Fibroblast of lung (primary cell): Measurements from ENCODE around the gene ZBTB43. TPM values are rescaled to one million over a fixed set of nuclear protein-coding genes. Genes with fewer than 3 reads are reported as not detected.
"Not testable (repeated sequence)": the region's sequence is repeated elsewhere in the genome, so short reads cannot be mapped to it uniquely, and the experiment has no call there.

Experiments used
- DNase-seq, 2 donors: peaks; one replicate each; pipeline versions ENCODE4 v3.0.0 to v3.0.0-alpha.2; 2010; ENCODE audit warnings: low read depth in 2 of 2
- H2AFZ ChIP-seq: 2 replicates; pipeline ENCODE4 v1.5.1; 2012; ENCODE audit warnings: low read length, control low read depth, inconsistent platforms
- H3K27ac ChIP-seq: 2 replicates; pipeline ENCODE4 v1.5.1; 2011; ENCODE audit warnings: low read length, control low read depth; ENCODE audit not compliant: insufficient read depth
- H3K27me3 ChIP-seq: 2 replicates; pipeline ENCODE4 v1.5.1; 2011; ENCODE audit warnings: mild to moderate bottlenecking, low read length; ENCODE audit not compliant: control insufficient read depth, insufficient read depth
- H3K36me3 ChIP-seq: 2 replicates; pipeline ENCODE4 v1.5.1; 2011; ENCODE audit warnings: low read length; ENCODE audit not compliant: control insufficient read depth, insufficient read depth
- H3K4me1 ChIP-seq: 2 replicates; pipeline ENCODE4 v1.5.1; 2011; ENCODE audit warnings: low read length; ENCODE audit not compliant: control insufficient read depth, insufficient read depth; ENCODE audit errors: extremely low read depth
- H3K4me2 ChIP-seq: 2 replicates; pipeline ENCODE4 v1.5.1; 2011; ENCODE audit warnings: low read length, control low read depth; ENCODE audit not compliant: insufficient read depth; ENCODE audit errors: extremely low read depth
- H3K4me3 ChIP-seq, 4 experiments: fragments of 200-600 bp in 1 of 4; sonication (generic) in 1 of 4; replicated peaks in 1 of 4; 2 replicates each; pipeline ENCODE4 v1.5.1; 2011 to 2016; ENCODE audit warnings: low read length in 4 of 4, low read depth in 3 of 4, mild to moderate bottlenecking in 3 of 4, control low read depth in 2 of 4, inconsistent platforms in 1 of 4, mixed read lengths in 1 of 4; ENCODE audit not compliant: insufficient read depth in 1 of 4; ENCODE audit errors: control extremely low read depth in 1 of 4
- H3K79me2 ChIP-seq: 2 replicates; pipeline ENCODE4 v1.5.1; 2012; ENCODE audit warnings: mild to moderate bottlenecking, low read length, inconsistent platforms; ENCODE audit not compliant: control insufficient read depth, insufficient read depth
- H3K9ac ChIP-seq: 2 replicates; pipeline ENCODE4 v1.5.1; 2011; ENCODE audit warnings: mild to moderate bottlenecking, low read length, control low read depth; ENCODE audit not compliant: insufficient read depth
- H3K9me3 ChIP-seq: 2 replicates; pipeline ENCODE4 v1.5.1; 2012; ENCODE audit warnings: low read depth, low read length; ENCODE audit not compliant: control insufficient read depth, insufficient read depth
- H4K20me1 ChIP-seq: 2 replicates; pipeline ENCODE4 v1.5.1; 2011; ENCODE audit warnings: low read length; ENCODE audit not compliant: control insufficient read depth, insufficient read depth; ENCODE audit errors: extremely low read depth
- EZH2 ChIP-seq: IDR thresholded peaks from 2 replicates; pipeline ENCODE4 v1.5.1; 2012; ENCODE audit warnings: low read length, control low read depth, mild to moderate bottlenecking; ENCODE audit errors: missing control alignments
- polyA plus RNA-seq, 2 donors: library from polyadenylated mRNA; depleted of rRNA in 1 of 2; stranded (reverse) in 1 of 2; unstranded in 1 of 2; fragments of >200 nt; gene quantifications; 2 replicates each; pipeline ENCODE4 v1.2.1, GENCODE V29; 2011 to 2012; ENCODE audit warnings: missing spikeins in 1 of 2
- total RNA-seq: library from RNA; depleted of rRNA; stranded (reverse); fragments of >200 nt; gene quantifications from 2 replicates; pipeline ENCODE4 v1.2.1, GENCODE V29; 2014
- TF ChIP-seq, protein P1 (sequence below), 2 donors: IDR thresholded peaks in 1 of 2; conservative IDR thresholded peaks in 1 of 2; 1 replicate in 1 of 2; 2 replicates in 1 of 2; pipeline ENCODE4 v1.5.1; 2011 to 2012; ENCODE audit warnings: low read length in 2 of 2, control low read depth in 1 of 2, inconsistent platforms in 1 of 2, low read depth in 1 of 2, mild to moderate bottlenecking in 1 of 2

Gene ZBTB43
- total and polyA plus RNA-seq, 2 donors (not counting 1 experiment from before 2014, with no cell fraction given): 6.8 to 12.6 TPM

DNA sequence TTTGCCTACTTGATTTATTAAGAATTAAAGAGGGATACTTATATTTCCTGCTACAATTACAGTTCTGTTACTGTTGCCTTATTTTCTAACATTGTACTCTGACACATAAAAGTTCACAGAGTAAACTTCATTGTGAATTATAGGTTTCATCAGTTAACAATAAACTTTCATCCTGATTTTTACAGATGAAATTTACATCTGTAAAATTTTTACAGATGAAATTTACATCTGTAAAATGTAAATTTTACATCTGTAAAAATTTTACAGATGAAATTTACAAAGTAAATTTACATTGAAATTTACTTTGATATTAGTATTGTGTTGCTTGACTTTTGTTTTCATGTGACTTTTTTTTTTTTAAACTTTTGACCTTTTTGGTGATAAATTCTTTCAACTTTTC lies 9.3 kb downstream of the ZBTB43 start:
- peaks cover 2% of the 10 kb centered on the region for H4K20me1 ChIP-seq
- no peak overlapping the region for H3K9ac ChIP-seq
- no peak overlapping the region for H3K27ac ChIP-seq
- H3K27me3 ChIP-seq: no peaks in the 10 kb centered on the region
- no peak for DNase-seq
- TF ChIP-seq, protein P1, sequence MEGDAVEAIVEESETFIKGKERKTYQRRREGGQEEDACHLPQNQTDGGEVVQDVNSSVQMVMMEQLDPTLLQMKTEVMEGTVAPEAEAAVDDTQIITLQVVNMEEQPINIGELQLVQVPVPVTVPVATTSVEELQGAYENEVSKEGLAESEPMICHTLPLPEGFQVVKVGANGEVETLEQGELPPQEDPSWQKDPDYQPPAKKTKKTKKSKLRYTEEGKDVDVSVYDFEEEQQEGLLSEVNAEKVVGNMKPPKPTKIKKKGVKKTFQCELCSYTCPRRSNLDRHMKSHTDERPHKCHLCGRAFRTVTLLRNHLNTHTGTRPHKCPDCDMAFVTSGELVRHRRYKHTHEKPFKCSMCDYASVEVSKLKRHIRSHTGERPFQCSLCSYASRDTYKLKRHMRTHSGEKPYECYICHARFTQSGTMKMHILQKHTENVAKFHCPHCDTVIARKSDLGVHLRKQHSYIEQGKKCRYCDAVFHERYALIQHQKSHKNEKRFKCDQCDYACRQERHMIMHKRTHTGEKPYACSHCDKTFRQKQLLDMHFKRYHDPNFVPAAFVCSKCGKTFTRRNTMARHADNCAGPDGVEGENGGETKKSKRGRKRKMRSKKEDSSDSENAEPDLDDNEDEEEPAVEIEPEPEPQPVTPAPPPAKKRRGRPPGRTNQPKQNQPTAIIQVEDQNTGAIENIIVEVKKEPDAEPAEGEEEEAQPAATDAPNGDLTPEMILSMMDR (conservative IDR thresholded peaks at IDR 0.05 in 1 of 2, IDR thresholded peaks at IDR 0.05 in 1 of 2; ENCODE audit: low read depth in 1 of 2, low read length in 2 of 2): no peak
- no peak for TF ChIP-seq EZH2
- H3K79me2 ChIP-seq: peaks cover 23% of the 10 kb centered on the region
- no peak overlapping the region for H3K4me2 ChIP-seq
- H3K4me1 ChIP-seq: no peaks in the 10 kb centered on the region
- H2AFZ ChIP-seq: no peak overlapping the region
- peaks cover 4% of the 10 kb centered on the region for H3K36me3 ChIP-seq
- no peak overlapping the region for H3K4me3 ChIP-seq
- no peaks in the 10 kb centered on the region for H3K9me3 ChIP-seq

DNA sequence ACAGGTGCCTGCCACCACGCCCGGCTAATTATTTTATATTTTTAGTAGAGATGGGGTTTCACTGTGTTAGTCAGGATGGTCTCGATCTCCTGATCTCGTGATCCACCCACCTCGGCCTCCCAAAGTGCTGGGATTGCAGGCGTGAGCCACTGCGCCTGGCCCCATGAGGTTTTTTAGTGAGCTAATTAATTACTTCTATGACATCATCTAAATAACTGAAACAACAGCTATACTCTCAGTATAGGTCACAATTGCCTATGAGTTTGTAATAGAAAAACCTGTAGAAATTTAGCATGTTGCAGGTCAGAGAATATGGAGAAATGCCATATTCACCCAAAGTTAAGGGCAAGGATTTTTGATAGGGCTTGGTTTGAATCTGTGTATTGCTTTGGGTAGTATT lies 12.8 kb downstream of the ZBTB43 start:
- not testable (repeated sequence) for H3K27ac ChIP-seq, DNase-seq, H2AFZ ChIP-seq, H4K20me1 ChIP-seq, H3K9ac ChIP-seq, H3K4me3 ChIP-seq, H3K4me1 ChIP-seq, H3K4me2 ChIP-seq, H3K36me3 ChIP-seq, H3K9me3 ChIP-seq, H3K27me3 ChIP-seq
- peaks cover 20% of the 10 kb centered on the region for H3K79me2 ChIP-seq

DNA sequence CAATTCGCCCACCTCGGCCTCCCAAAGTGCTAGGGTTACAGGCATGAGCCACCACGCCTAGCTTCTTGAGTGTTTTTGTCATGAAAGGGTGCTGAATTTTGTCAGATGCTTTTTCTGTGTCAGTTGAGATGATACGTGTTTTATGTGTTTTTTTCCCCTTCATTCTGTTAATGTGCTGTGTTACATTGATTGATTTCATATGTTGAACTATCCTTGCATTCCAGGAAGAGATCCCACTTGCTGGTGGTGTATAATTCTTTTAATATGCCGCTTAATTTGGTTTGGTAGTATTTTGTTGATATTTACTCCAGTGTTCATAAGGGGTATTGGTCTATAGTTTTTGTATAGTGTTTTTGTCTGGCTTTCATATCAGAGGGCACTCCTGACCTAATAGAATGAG lies 13.6 kb downstream of the ZBTB43 start:
- Histone ChIP-seq H3K27ac (no peak overlapping the region), H3K4me1 (no peaks in the 10 kb centered on the region), H4K20me1 (no peaks in the 10 kb centered on the region), H3K27me3 (no peaks in the 10 kb centered on the region), H3K4me2 (no peak overlapping the region), H3K9me3 (no peaks in the 10 kb centered on the region), H3K9ac (no peak overlapping the region), H3K79me2 (peaks cover 15% of the 10 kb centered on the region), H3K4me3 (no peak overlapping the region), H2AFZ (no peak overlapping the region), H3K36me3 (no peaks in the 10 kb centered on the region)
- no peak for DNase-seq
- TF ChIP-seq, protein P1 (conservative IDR thresholded peaks at IDR 0.05 in 1 of 2, IDR thresholded peaks at IDR 0.05 in 1 of 2; ENCODE audit: low read depth in 1 of 2, low read length in 2 of 2): no peak
- no peak for TF ChIP-seq EZH2

DNA sequence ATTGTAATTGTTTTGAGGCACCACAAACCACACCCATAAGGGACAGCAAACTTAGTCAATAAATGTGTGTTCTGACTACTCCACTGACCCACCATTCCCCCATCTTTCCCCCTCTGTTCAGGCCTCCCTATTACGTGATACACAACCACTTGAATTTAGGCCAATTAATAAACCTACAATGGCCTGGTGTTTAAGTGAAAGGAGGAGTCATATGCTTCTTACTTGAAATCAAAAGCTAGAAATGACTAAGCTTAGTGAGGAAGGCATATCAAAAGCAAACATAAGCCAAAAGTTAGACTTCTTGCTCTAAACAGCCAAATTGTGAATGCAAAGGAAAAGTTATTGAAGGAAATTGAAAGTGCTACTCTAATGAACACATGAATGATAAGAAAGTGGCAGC lies 14.6 kb downstream of the ZBTB43 start:
- Histone ChIP-seq H4K20me1 (no peaks in the 10 kb centered on the region), H3K9ac (no peak overlapping the region), H3K4me3 (no peak overlapping the region), H3K79me2 (peaks cover 13% of the 10 kb centered on the region), H3K36me3 (no peaks in the 10 kb centered on the region), H3K27me3 (no peaks in the 10 kb centered on the region), H3K4me1 (no peaks in the 10 kb centered on the region), H2AFZ (no peak overlapping the region), H3K4me2 (no peak overlapping the region), H3K9me3 (no peaks in the 10 kb centered on the region), H3K27ac (no peak overlapping the region)
- no peak for TF ChIP-seq EZH2
- TF ChIP-seq, protein P1 (conservative IDR thresholded peaks at IDR 0.05 in 1 of 2, IDR thresholded peaks at IDR 0.05 in 1 of 2; ENCODE audit: low read depth in 1 of 2, low read length in 2 of 2): no peak
- no peak for DNase-seq
